HEK293 (cell line): ENCODE data around the gene MED14.

ENCODE experiments used
- CTCF ChIP-seq: fragments of 450-650 bp; formaldehyde crosslinking; IDR thresholded peaks from 2 replicates; pipeline ENCODE4 v1.5.1; 2016; ENCODE audit warnings: missing biosample characterization, missing genetic modification characterization
- KLF16 ChIP-seq: fragments of 450-650 bp; formaldehyde crosslinking; IDR thresholded peaks from 2 replicates; pipeline ENCODE4 v1.5.1; 2017; ENCODE audit warnings: missing biosample characterization, missing genetic modification characterization

GRCh38 chrX:40755291-40756249 lies 20.2 kb upstream of the MED14 start:
- TF ChIP-seq KLF16 (tag by site-specific recombination): no peak
- no peak for TF ChIP-seq CTCF (tag by site-specific recombination)
